Natural killer cell (primary cell): ENCODE results near the gene RNF157. TPM values are rescaled to one million over a fixed set of nuclear protein-coding genes. Genes with fewer than 3 reads are reported as not detected.

ENCODE experiments used
- ATAC-seq, 3 donors: fragments of 150-1000 bp in 2 of 3; fragments of 200-7000 bp in 1 of 3; cut with Tn5 transposase; 1 replicate in 1 of 3; 2 replicates in 2 of 3; pipeline ENCODE4 v1.10.0; 2021; ENCODE audit warnings: mild to moderate bottlenecking in 2 of 3, moderate library complexity in 2 of 3
- DNase-seq, 2 donors: peaks; one replicate each; pipeline versions ENCODE4 v3.0.0 to v3.0.0-alpha.2; 2013 to 2021; ENCODE audit warnings: mixed read lengths in 1 of 2
- H3K27ac ChIP-seq: one replicate; pipeline ENCODE4 v1.5.1; 2013; ENCODE audit warnings: mild to moderate bottlenecking, low read length
- H3K27me3 ChIP-seq: one replicate; pipeline ENCODE4 v1.6.1; 2013; ENCODE audit warnings: low read length; ENCODE audit not compliant: control insufficient read depth, insufficient read depth
- H3K36me3 ChIP-seq: one replicate; pipeline ENCODE4 v1.6.1; 2013; ENCODE audit warnings: low read length; ENCODE audit not compliant: control insufficient read depth, insufficient read depth
- H3K4me1 ChIP-seq: one replicate; pipeline ENCODE4 v1.6.1; 2013; ENCODE audit warnings: low read length; ENCODE audit not compliant: control insufficient read depth, insufficient read depth
- H3K4me3 ChIP-seq: one replicate; pipeline ENCODE4 v1.5.1; 2013; ENCODE audit warnings: low read length
- H3K9me3 ChIP-seq: one replicate; pipeline ENCODE4 v1.6.1; 2013; ENCODE audit warnings: low read length; ENCODE audit not compliant: control insufficient read depth, insufficient read depth
- H3K27ac Mint-ChIP-seq, 2 donors: one replicate each; pipeline ENCODE4 v1.8.0; 2022; ENCODE audit warnings: mild to moderate bottlenecking in 2 of 2, mixed read lengths in 2 of 2, moderate library complexity in 1 of 2
- H3K27me3 Mint-ChIP-seq, 2 donors: one replicate each; pipeline ENCODE4 v1.8.0; 2022; ENCODE audit warnings: low read depth in 2 of 2, mixed read lengths in 2 of 2
- H3K36me3 Mint-ChIP-seq: one replicate; pipeline ENCODE4 v1.8.0; 2022; ENCODE audit warnings: mixed read lengths
- H3K4me1 Mint-ChIP-seq, 2 donors: one replicate each; pipeline ENCODE4 v1.8.0; 2022; ENCODE audit warnings: mixed read lengths in 2 of 2
- H3K4me3 Mint-ChIP-seq: one replicate; pipeline ENCODE4 v1.8.0; 2022; ENCODE audit warnings: mild to moderate bottlenecking, moderate library complexity, mixed read lengths
- H3K9me3 Mint-ChIP-seq, 2 donors: one replicate each; pipeline ENCODE4 v1.8.0; 2022; ENCODE audit warnings: mixed read lengths in 2 of 2
- CTCF ChIP-seq: fragments of 200-600 bp; IDR thresholded peaks from one replicate; pipeline ENCODE4 v1.8.0; 2022; ENCODE audit warnings: antibody characterized with exemption
- WGBS: methylation state at CpG from one replicate; pipeline ENCODE4 v1.1.7; 2013; ENCODE audit warnings: missing lambda C conversion rate; ENCODE audit not compliant: insufficient coverage; 5-methylcytosine and 5-hydroxymethylcytosine counted together
- intact Hi-C: fragments of 100-400 bp; cut with micrococcal nuclease; formaldehyde crosslinking; loops from one replicate; pipeline ENCODE4 v1.14.2; 2022
- total RNA-seq, 4 donors: library from RNA; stranded (reverse); fragments of 120-200 nt in 1 of 4; gene quantifications; one replicate each; pipeline versions ENCODE4 v1.2.3 to v1.2.4, GENCODE V29; 2013 to 2022

The RNF157 gene
- 1 to 10 TPM; 4.9 to 9.1 (median 8.5) TPM for total RNA-seq
- total RNA-seq (2013) = 6.1 TPM

DNA sequence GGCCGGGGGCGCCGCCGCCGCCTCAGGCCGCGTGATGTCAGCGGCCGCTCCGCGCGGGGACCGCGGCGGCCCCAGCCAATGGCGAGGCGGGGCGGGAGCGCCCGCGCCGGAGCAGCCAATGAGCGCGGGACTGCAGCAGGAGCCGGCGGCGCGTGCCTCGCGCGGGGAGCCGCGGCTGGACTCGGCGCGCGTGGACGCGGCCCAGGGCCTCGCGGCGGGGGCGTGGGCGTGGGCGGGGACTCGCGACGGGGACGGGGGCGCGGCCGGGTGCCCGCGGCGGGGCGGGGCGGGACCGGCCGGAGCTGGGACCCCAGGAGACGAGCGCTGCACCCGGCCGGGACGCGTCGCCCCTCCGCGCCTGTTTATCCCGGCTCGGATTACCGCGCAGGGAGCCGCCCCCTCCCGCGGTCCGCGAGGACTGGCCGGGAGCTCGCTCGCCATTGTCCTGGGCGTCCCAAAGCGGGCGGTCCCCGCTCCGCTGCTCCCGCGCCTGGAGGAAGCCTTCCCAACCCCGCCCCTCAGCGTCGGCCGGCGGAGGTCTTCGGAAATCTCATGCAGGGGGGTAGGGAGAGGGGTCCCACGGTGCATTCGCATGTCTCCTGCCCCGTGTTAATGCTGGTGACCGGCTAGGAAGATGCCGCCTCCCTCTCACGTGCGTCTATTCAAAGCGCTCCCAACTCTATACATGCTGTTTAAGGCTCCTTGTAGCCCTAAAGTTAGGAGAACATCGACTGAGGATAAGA is at the start of gene RNF157:
TSS of gene RNF157 (minus strand) at position 33 of the 743 bp plus-strand sequence. CDS start 253 bp downstream, outside the sequence.
- Mint-ChIP-seq H3K36me3 (no peaks in the 10 kb centered on the region), H3K27ac (peak within 1 kb of the TSS; percentile 59 to 81), H3K4me3 (peak within 1 kb of the TSS; percentile 93), H3K4me1 (peaks cover 8 to 16% of the 10 kb centered on the region in 2 donors), H3K9me3 (no peaks in the 10 kb centered on the region), H3K27me3 (peaks cover 0 to 12% of the 10 kb centered on the region in 2 donors)
- peaks cover 20% of the 10 kb centered on the region for H3K27me3 ChIP-seq
- TF ChIP-seq CTCF = no peak
- intact Hi-C loops = loop anchor here (5.0 kb wide), 1 partner anchor 37 kb away; no protein-coding TSS in a partner anchor
- H3K4me1 ChIP-seq = peaks cover 20% of the 10 kb centered on the region
- no peaks in the 10 kb centered on the region for H3K9me3 ChIP-seq
- H3K27ac ChIP-seq = no peak within 1 kb of the TSS
- H3K4me3 ChIP-seq = peak within 1 kb of the TSS; percentile 44
- H3K36me3 ChIP-seq = no peaks in the 10 kb centered on the region
- WGBS = under 1% methylated on average over 97 of the region's 102 CpGs
- ATAC-seq = peak; percentile 92 to 95 (median 94)
- DNase-seq = peak; percentile 65 to 86

GRCh38 chr17:76281573-76282371 is 41.5 kb upstream of the RNF157 start:
- Mint-ChIP-seq H3K27me3 (no peaks in the 10 kb centered on the region), H3K36me3 (no peaks in the 10 kb centered on the region), H3K27ac (no peak overlapping the region), H3K4me3 (no peak overlapping the region), H3K9me3 (no peaks in the 10 kb centered on the region), H3K4me1 (no peaks in the 10 kb centered on the region)
- intact Hi-C loops = no loop called here
- Histone ChIP-seq H3K27me3 (no peaks in the 10 kb centered on the region), H3K36me3 (no peaks in the 10 kb centered on the region), H3K4me3 (no peak overlapping the region), H3K27ac (no peak overlapping the region), H3K9me3 (no peaks in the 10 kb centered on the region), H3K4me1 (peaks cover 7% of the 10 kb centered on the region)
- WGBS = 96% methylated on average over 23 of the region's 23 CpGs
- TF ChIP-seq CTCF = no peak
- DNase-seq = no peak
- ATAC-seq = no peak

DNA sequence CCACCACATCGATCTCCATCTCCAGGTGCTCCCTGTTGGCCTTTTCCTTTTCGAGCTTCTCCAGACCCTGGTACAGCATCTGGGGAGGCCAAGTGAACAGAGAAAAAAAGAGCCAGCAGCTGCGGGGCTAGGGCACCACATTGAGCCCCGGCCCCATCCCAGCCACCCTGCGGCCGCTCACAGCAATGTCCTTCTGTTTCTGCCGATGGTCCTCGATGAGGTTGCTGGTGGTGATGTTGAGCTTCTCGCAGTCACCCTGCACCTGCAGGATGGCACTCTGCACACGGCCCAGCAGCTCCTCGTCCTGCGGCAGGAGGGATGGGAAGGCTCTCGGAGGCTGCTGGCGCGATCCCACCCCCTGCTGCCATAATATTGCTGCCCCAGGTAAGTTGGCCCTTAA is 40.4 kb upstream of the RNF157 start:
- Mint-ChIP-seq H3K27me3 (no peaks in the 10 kb centered on the region), H3K36me3 (no peaks in the 10 kb centered on the region), H3K4me1 (peaks cover 0 to 4% of the 10 kb centered on the region in 2 donors), H3K9me3 (no peaks in the 10 kb centered on the region), H3K4me3 (no peak overlapping the region), H3K27ac (no peak overlapping the region)
- Histone ChIP-seq H3K36me3 (no peaks in the 10 kb centered on the region), H3K27ac (no peak overlapping the region), H3K9me3 (no peaks in the 10 kb centered on the region), H3K27me3 (no peaks in the 10 kb centered on the region), H3K4me1 (peaks cover 7% of the 10 kb centered on the region), H3K4me3 (no peak overlapping the region)
- no peak for TF ChIP-seq CTCF
- no peak for ATAC-seq
- DNase-seq = no peak
- intact Hi-C loops = no loop called here
- 94% methylated on average over 15 of the region's 15 CpGs for WGBS
